GM19239 (cell line): ENCODE measurements around the gene CLEC4M.

Experiments
- DNase-seq: peaks from one replicate; pipeline ENCODE4 v3.0.0; 2011; ENCODE audit warnings: low spot score; ENCODE audit not compliant: insufficient read length
- FAIRE-seq: peaks from 2 replicates; lab custom pipeline; 2011; peaks lifted over from hg19 to GRCh38; lab: Jason Lieb, UNC

Gene CLEC4M

GRCh38 chr19:7762719-7763293 is at the start of gene CLEC4M:
Gene CLEC4M (plus strand): TSS chr19:7763243. CDS start chr19:7763267, 24 bp downstream.
- FAIRE-seq: no peak
- DNase-seq: no peak

GRCh38 chr19:7715671-7716070 is 47.4 kb upstream of the CLEC4M start:
- no peak for FAIRE-seq
- no peak for DNase-seq

GRCh38 chr19:7716762-7717161 is 46.3 kb upstream of the CLEC4M start:
- FAIRE-seq: no peak

GRCh38 chr19:7718668-7719067 is 44.4 kb upstream of the CLEC4M start:
- no peak for DNase-seq
- FAIRE-seq: no peak

More at GRCh38 chr19:7716762-7717161, 46.3 kb upstream of the CLEC4M start:
- DNase-seq: no peak

- FAIRE-seq: no peak
These were observed 42.7 kb upstream of the CLEC4M start for GRCh38 chr19:7720351-7720750.

GRCh38 chr19:7722231-7722651 is 40.8 kb upstream of the CLEC4M start:
- FAIRE-seq (peak; percentile 71), DNase-seq (no peak)

More at GRCh38 chr19:7720351-7720750, 42.7 kb upstream of the CLEC4M start:
- no peak for DNase-seq

GRCh38 chr19:7725791-7726190 is 37.3 kb upstream of the CLEC4M start:
- DNase-seq (no peak), FAIRE-seq (no peak)

- FAIRE-seq (no peak), DNase-seq (no peak)
These were observed 33.8 kb upstream of the CLEC4M start for GRCh38 chr19:7729211-7729610.

- DNase-seq (no peak), FAIRE-seq (no peak)
These were observed 33.2 kb upstream of the CLEC4M start for GRCh38 chr19:7729831-7730285.

- DNase-seq (no peak), FAIRE-seq (no peak)
These were observed 32.5 kb upstream of the CLEC4M start for GRCh38 chr19:7730286-7731217.

GRCh38 chr19:7731218-7731595 is 31.8 kb upstream of the CLEC4M start:
- no peak for FAIRE-seq
- no peak for DNase-seq

GRCh38 chr19:7731615-7732014 is 31.4 kb upstream of the CLEC4M start:
- FAIRE-seq: no peak
- DNase-seq: no peak

- DNase-seq (no peak), FAIRE-seq (no peak)
These were observed 31.0 kb upstream of the CLEC4M start, which contains the start of gene CLEC4G for GRCh38 chr19:7732045-7732444. Gene CLEC4G (minus strand): TSS chr19:7732110. CDS start chr19:7732102, 8 bp downstream.

- no peak for FAIRE-seq
- no peak for DNase-seq
These were observed 29.7 kb upstream of the CLEC4M start for GRCh38 chr19:7733376-7733775.

- no peak for DNase-seq
- no peak for FAIRE-seq
These were observed 28.5 kb upstream of the CLEC4M start for GRCh38 chr19:7734220-7735203.

- DNase-seq (no peak), FAIRE-seq (no peak)
These were observed 26.9 kb upstream of the CLEC4M start for GRCh38 chr19:7736148-7736547.

- DNase-seq: no peak
- FAIRE-seq: no peak
These were observed 25.8 kb upstream of the CLEC4M start for GRCh38 chr19:7737215-7737614.

GRCh38 chr19:7738023-7738422 is 25.0 kb upstream of the CLEC4M start:
- DNase-seq (no peak), FAIRE-seq (no peak)

- FAIRE-seq: no peak
- DNase-seq: no peak
These were observed 23.8 kb upstream of the CLEC4M start for GRCh38 chr19:7739211-7739755.
